Measurements from ENCODE around the gene PAN2.
"Not testable (repeated sequence)": the region's sequence is repeated elsewhere in the genome, so short reads cannot be mapped to it uniquely, and the experiment has no call there.

The PAN2 gene

GRCh38 chr12:56333679-56334489 lies at the start of gene PAN2:
PAN2 (minus strand) TSS chr12:56334000; CDS start chr12:56333094, 906 bp downstream.
- peak; percentile 84 for DNase-seq (ENCODE audit: low read depth)

GRCh38 chr12:56382611-56383010 lies 48.8 kb upstream of the PAN2 start:
- no peak for DNase-seq (ENCODE audit: low read depth)

GRCh38 chr12:56377989-56378316 lies 44.2 kb upstream of the PAN2 start:
- no peak for DNase-seq (ENCODE audit: low read depth)

GRCh38 chr12:56377310-56377988 lies 43.6 kb upstream of the PAN2 start:
- no peak for DNase-seq (ENCODE audit: low read depth)

GRCh38 chr12:56375598-56376434 lies 42.0 kb upstream of the PAN2 start:
- DNase-seq (ENCODE audit: low read depth) = no peak

GRCh38 chr12:56374726-56375597 lies 41.2 kb upstream of the PAN2 start:
- DNase-seq (ENCODE audit: low read depth) = no peak

- DNase-seq (ENCODE audit: low read depth) = no peak
Measured at GRCh38 chr12:56373515-56373914, 39.7 kb upstream of the PAN2 start.

- DNase-seq (ENCODE audit: low read depth) = no peak
Measured at GRCh38 chr12:56366948-56367347, 33.1 kb upstream of the PAN2 start.

GRCh38 chr12:56362130-56363059 lies 28.6 kb upstream of the PAN2 start, which contains the start of gene APOF:
APOF (minus strand) TSS chr12:56362857; CDS start chr12:56362745, 112 bp downstream.
- no peak for DNase-seq (ENCODE audit: low read depth)

- DNase-seq (ENCODE audit: low read depth) = no peak
Measured at GRCh38 chr12:56361487-56362129, 27.8 kb upstream of the PAN2 start.

- peak; percentile 99 for DNase-seq (ENCODE audit: low read depth)
Measured at GRCh38 chr12:56359851-56360767, 26.3 kb upstream of the PAN2 start, which contains the start of gene STAT2. STAT2 (minus strand) TSS chr12:56360107; CDS start chr12:56356571, 3,536 bp downstream.

GRCh38 chr12:56358836-56359532 lies 25.2 kb upstream of the PAN2 start:
- no peak for DNase-seq (ENCODE audit: low read depth)

- no peak for DNase-seq (ENCODE audit: low read depth)
Measured at GRCh38 chr12:56351325-56351724, 17.5 kb upstream of the PAN2 start.

- DNase-seq (ENCODE audit: low read depth) = no peak
Measured at GRCh38 chr12:56350662-56351061, 16.9 kb upstream of the PAN2 start.

- DNase-seq (ENCODE audit: low read depth) = no peak
Measured at GRCh38 chr12:56348776-56349175, 15.0 kb upstream of the PAN2 start.

- not testable (repeated sequence) for DNase-seq (ENCODE audit: low read depth)
Measured at GRCh38 chr12:56347255-56347654, 13.5 kb upstream of the PAN2 start.

- DNase-seq (ENCODE audit: low read depth) = no peak
Measured at GRCh38 chr12:56346675-56347074, 12.9 kb upstream of the PAN2 start.

GRCh38 chr12:56342290-56342689 lies 8.5 kb upstream of the PAN2 start:
- DNase-seq (ENCODE audit: low read depth) = not testable (repeated sequence)
